OCI-LY3 (cell line): ENCODE data around the gene TIGD3.

ENCODE experiments used
- H2AFZ ChIP-seq: fragments of 200-600, 300-600 bp; shearing (Covaris generic); 2 replicates; pipeline ENCODE4 v1.6.0; 2014; ENCODE audit warnings: antibody characterized with exemption, low read depth, low read length
- H3K27ac ChIP-seq: fragments of 200-600, 300-600 bp; sonication (generic); 2 replicates; pipeline ENCODE4 v1.5.1; 2014; ENCODE audit warnings: mild to moderate bottlenecking, low read length, moderate library complexity, mixed read lengths
- H3K27me3 ChIP-seq: fragments of 200-600, 300-600 bp; sonication (generic); 2 replicates; pipeline ENCODE4 v1.6.1; 2014; ENCODE audit warnings: low read depth, low read length, mixed read lengths
- H3K36me3 ChIP-seq: fragments of 200-600, 300-600 bp; sonication (generic); replicated peaks from 2 replicates; pipeline ENCODE3; 2014; ENCODE audit warnings: low read depth, low read length, mixed read lengths
- H3K4me1 ChIP-seq: fragments of 300-600, 200-600 bp; sonication (generic); 2 replicates; pipeline ENCODE4 v1.6.1; 2014; ENCODE audit warnings: low read length, mixed read lengths
- H3K4me2 ChIP-seq: fragments of 200-600, 300-600 bp; sonication (generic); 2 replicates; pipeline ENCODE4 v1.6.1; 2014; ENCODE audit warnings: low read length, mixed read lengths
- H3K4me3 ChIP-seq: fragments of 300-600, 200-600 bp; sonication (generic); 2 replicates; pipeline ENCODE4 v1.5.1; 2014; ENCODE audit warnings: antibody characterized with exemption, mild to moderate bottlenecking, low read length, moderate library complexity
- H3K79me2 ChIP-seq: fragments of 300-600, 200-600 bp; shearing (Covaris generic); 2 replicates; pipeline ENCODE4 v1.6.1; 2014; ENCODE audit warnings: mild to moderate bottlenecking, low read length, mixed read lengths
- H3K9ac ChIP-seq: fragments of 300-600, 200-600 bp; shearing (Covaris generic); 2 replicates; pipeline ENCODE4 v1.6.0; 2014; ENCODE audit warnings: mild to moderate bottlenecking, low read length, moderate library complexity
- H3K9me3 ChIP-seq: fragments of 200-600, 300-600 bp; shearing (Covaris generic); 2 replicates; pipeline ENCODE4 v1.6.1; 2014; ENCODE audit warnings: low read length, mixed read lengths; ENCODE audit not compliant: insufficient read depth
- H4K20me1 ChIP-seq: fragments of 200-600, 300-600 bp; sonication (generic); 2 replicates; pipeline ENCODE4 v1.6.1; 2016; ENCODE audit warnings: low read length, mixed read lengths; ENCODE audit not compliant: insufficient read depth
- EZH2phosphoT487 ChIP-seq: fragments of 200-600 bp; shearing (Covaris generic); IDR thresholded peaks from 2 replicates; pipeline ENCODE4 v1.6.1; 2018; ENCODE audit warnings: antibody characterized with exemption, mixed run types, low read depth
- TF ChIP-seq, protein P1 (sequence below): fragments of 200-600, 300-600 bp; sonication (generic); IDR thresholded peaks from 2 replicates; pipeline ENCODE4 v1.5.1; 2014; ENCODE audit warnings: antibody characterized with exemption, low read length, low read depth

Gene TIGD3

DNA sequence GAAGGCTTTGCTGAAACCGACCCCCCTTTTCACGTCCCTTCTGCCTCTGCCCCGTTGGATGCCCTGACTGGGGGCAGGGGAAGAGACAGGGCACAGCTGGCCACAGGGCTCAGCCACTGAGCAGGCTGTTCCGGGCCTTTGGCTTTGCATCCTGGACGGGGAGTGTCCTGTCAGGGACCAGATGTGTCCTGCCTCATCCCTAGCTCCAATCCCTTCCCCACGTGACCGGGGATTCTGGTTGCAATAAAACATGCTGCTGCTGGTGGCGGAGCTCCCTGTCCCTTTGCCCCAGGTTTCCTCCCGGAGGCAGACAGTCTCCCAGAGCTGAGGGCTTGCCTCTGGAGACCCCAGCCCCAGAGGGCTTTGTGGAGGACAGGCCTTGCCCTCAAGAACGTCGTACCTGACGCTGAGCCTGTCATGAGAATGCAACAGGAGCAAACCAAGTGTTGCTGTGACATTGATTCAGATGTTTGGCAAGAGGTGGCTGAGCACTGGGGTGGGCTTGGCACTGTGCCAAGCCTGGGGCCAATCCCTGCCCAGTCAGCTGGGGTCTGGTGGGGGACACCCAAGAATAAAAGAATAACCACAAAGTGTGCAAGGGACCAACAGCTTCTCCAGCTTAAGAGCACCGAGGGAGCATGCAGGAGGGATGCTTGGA, 32.6 kb upstream of the TIGD3 start:
- TF ChIP-seq, protein P1, sequence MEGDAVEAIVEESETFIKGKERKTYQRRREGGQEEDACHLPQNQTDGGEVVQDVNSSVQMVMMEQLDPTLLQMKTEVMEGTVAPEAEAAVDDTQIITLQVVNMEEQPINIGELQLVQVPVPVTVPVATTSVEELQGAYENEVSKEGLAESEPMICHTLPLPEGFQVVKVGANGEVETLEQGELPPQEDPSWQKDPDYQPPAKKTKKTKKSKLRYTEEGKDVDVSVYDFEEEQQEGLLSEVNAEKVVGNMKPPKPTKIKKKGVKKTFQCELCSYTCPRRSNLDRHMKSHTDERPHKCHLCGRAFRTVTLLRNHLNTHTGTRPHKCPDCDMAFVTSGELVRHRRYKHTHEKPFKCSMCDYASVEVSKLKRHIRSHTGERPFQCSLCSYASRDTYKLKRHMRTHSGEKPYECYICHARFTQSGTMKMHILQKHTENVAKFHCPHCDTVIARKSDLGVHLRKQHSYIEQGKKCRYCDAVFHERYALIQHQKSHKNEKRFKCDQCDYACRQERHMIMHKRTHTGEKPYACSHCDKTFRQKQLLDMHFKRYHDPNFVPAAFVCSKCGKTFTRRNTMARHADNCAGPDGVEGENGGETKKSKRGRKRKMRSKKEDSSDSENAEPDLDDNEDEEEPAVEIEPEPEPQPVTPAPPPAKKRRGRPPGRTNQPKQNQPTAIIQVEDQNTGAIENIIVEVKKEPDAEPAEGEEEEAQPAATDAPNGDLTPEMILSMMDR: no peak
- TF ChIP-seq EZH2phosphoT487: no peak
- no peaks in the 10 kb centered on the region for H4K20me1 ChIP-seq
- no peaks in the 10 kb centered on the region for H3K9me3 ChIP-seq
- no peaks in the 10 kb centered on the region for H3K4me1 ChIP-seq
- no peak overlapping the region for H3K27ac ChIP-seq
- no peaks in the 10 kb centered on the region for H3K79me2 ChIP-seq
- no peak overlapping the region for H3K4me3 ChIP-seq
- H2AFZ ChIP-seq: no peak overlapping the region
- H3K9ac ChIP-seq: no peak overlapping the region
- no peak overlapping the region for H3K4me2 ChIP-seq
- no peaks in the 10 kb centered on the region for H3K27me3 ChIP-seq
- no peaks in the 10 kb centered on the region for H3K36me3 ChIP-seq

DNA sequence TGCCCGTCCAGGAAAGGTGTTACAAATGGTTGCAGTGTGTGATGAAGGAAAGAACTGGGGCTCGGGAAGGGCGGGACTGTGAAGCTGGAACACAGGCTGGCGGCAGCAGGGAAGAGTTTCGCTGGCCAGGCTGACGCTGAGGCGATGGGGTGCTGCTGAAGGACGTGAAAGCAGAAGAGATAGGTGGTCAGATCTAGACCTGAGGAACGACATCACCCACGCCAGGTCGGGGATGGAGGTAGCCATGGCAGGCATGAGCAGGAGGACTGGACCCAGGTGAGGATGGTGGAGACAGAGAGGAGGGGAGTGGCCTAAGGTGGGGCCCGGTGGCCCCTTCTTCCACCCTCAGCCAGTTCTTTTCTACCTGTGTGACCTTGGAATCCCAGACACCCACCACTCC, 30.7 kb upstream of the TIGD3 start:
- Histone ChIP-seq H3K4me2 (no peak overlapping the region), H3K36me3 (no peaks in the 10 kb centered on the region), H2AFZ (no peak overlapping the region), H4K20me1 (no peaks in the 10 kb centered on the region), H3K27ac (no peak overlapping the region), H3K9ac (no peak overlapping the region), H3K27me3 (no peaks in the 10 kb centered on the region), H3K9me3 (no peaks in the 10 kb centered on the region), H3K79me2 (no peaks in the 10 kb centered on the region), H3K4me1 (no peaks in the 10 kb centered on the region), H3K4me3 (no peak overlapping the region)
- no peak for TF ChIP-seq EZH2phosphoT487
- TF ChIP-seq, protein P1: no peak

- H3K9ac ChIP-seq: no peak overlapping the region
- H3K36me3 ChIP-seq: no peaks in the 10 kb centered on the region
- H4K20me1 ChIP-seq: no peaks in the 10 kb centered on the region
- no peak for TF ChIP-seq EZH2phosphoT487
- TF ChIP-seq, protein P1: no peak
- no peak overlapping the region for H2AFZ ChIP-seq
- no peak overlapping the region for H3K27ac ChIP-seq
- H3K4me2 ChIP-seq: no peak overlapping the region
- H3K4me3 ChIP-seq: no peak overlapping the region
- no peaks in the 10 kb centered on the region for H3K27me3 ChIP-seq
- peaks cover 10% of the 10 kb centered on the region for H3K4me1 ChIP-seq
- H3K9me3 ChIP-seq: no peaks in the 10 kb centered on the region
- H3K79me2 ChIP-seq: no peaks in the 10 kb centered on the region
These were observed 29.1 kb upstream of the TIGD3 start for GRCh38 chr11:65325435-65325834.

DNA sequence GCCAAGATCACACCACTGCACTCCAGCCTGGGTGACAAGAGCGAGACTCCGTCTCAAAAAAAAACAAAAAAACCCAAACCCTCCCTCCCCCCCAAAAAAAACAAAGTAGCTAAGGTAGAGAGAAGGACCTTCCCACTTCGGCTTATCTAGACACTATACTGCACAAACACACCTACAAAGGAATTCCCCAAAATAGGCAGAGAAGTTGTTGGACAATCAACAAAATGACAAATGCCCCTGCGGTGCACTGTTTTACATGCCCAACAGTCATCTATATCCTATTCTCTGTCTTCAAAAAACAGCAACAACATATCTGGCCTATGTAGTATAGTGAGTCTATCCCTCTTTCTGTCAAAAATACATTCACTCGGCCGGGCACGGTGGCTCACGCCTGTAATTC, 27.5 kb upstream of the TIGD3 start:
- Histone ChIP-seq H3K4me3 (no peak overlapping the region), H3K9me3 (no peaks in the 10 kb centered on the region), H3K79me2 (no peaks in the 10 kb centered on the region), H3K4me1 (peaks cover 10% of the 10 kb centered on the region), H2AFZ (no peak overlapping the region), H3K27me3 (no peaks in the 10 kb centered on the region), H3K36me3 (no peaks in the 10 kb centered on the region), H3K4me2 (no peak overlapping the region), H3K27ac (no peak overlapping the region), H3K9ac (no peak overlapping the region), H4K20me1 (no peaks in the 10 kb centered on the region)
- TF ChIP-seq, protein P1: no peak
- TF ChIP-seq EZH2phosphoT487: no peak
